ENCODE measurements around the gene PIK3C3.
A peak's percentile ranks its signal among the peaks of the same experiment; 100 is the strongest.

DNA sequence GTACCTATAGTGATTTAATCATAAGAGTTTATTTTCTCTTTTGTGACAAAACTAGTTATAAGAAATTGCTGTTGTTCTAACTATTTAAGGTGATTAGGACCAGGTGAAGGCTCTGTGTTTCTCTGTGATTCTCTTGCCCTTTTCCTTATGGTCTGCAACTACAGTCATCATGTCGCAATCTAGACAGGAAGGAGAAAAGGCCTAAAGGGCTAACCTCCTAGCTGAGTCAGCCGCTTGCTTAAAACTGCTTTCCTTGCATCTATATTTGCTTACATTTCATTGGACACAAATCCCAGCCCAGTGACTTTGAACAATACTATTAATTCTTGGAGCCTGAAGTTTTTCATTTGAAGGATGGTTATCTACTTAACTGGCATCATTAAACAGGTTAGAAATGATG, 93.1 kb downstream of the PIK3C3 start:
- peak in 1 of 2 donors; percentile 48 for TF ChIP-seq POLR2AphosphoS5 (IDR thresholded peaks at IDR 0.05; ENCODE audit: insufficient read depth in 1 of 2, low read depth in 1 of 2)
- TF ChIP-seq, protein P1, sequence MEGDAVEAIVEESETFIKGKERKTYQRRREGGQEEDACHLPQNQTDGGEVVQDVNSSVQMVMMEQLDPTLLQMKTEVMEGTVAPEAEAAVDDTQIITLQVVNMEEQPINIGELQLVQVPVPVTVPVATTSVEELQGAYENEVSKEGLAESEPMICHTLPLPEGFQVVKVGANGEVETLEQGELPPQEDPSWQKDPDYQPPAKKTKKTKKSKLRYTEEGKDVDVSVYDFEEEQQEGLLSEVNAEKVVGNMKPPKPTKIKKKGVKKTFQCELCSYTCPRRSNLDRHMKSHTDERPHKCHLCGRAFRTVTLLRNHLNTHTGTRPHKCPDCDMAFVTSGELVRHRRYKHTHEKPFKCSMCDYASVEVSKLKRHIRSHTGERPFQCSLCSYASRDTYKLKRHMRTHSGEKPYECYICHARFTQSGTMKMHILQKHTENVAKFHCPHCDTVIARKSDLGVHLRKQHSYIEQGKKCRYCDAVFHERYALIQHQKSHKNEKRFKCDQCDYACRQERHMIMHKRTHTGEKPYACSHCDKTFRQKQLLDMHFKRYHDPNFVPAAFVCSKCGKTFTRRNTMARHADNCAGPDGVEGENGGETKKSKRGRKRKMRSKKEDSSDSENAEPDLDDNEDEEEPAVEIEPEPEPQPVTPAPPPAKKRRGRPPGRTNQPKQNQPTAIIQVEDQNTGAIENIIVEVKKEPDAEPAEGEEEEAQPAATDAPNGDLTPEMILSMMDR (IDR thresholded peaks at IDR 0.05): no peak
